Measurements from ENCODE around the gene ARID3B.
"Not testable (repeated sequence)": the region's sequence is repeated elsewhere in the genome, so short reads cannot be mapped to it uniquely, and the experiment has no call there.

Gene ARID3B

GRCh38 chr15:74573987-74574386 lies 33.0 kb downstream of the ARID3B start:
- no peak for DNase-seq

GRCh38 chr15:74578496-74578994 lies 37.5 kb downstream of the ARID3B start:
- no peak for DNase-seq

GRCh38 chr15:74579001-74579400 lies 38.0 kb downstream of the ARID3B start:
- DNase-seq, result no peak

- DNase-seq, result no peak
Measured at GRCh38 chr15:74580538-74581350, 39.7 kb downstream of the ARID3B start.

GRCh38 chr15:74584204-74584603 lies 43.2 kb downstream of the ARID3B start:
- DNase-seq, result no peak

- DNase-seq, result no peak
Measured at GRCh38 chr15:74584779-74585178, 43.8 kb downstream of the ARID3B start.

- DNase-seq, result no peak
Measured at GRCh38 chr15:74585191-74585590, 44.2 kb downstream of the ARID3B start.

- DNase-seq, result no peak
Measured at GRCh38 chr15:74585857-74586256, 44.8 kb downstream of the ARID3B start.

- DNase-seq, result no peak
Measured at GRCh38 chr15:74589826-74590225, 48.8 kb downstream of the ARID3B start.

- no peak for DNase-seq
Measured at GRCh38 chr15:74592222-74592621, 51.2 kb downstream of the ARID3B start.

GRCh38 chr15:74593122-74593521 lies 52.1 kb downstream of the ARID3B start:
- DNase-seq, result no peak

GRCh38 chr15:74594455-74594854 lies 53.4 kb downstream of the ARID3B start:
- no peak for DNase-seq

- DNase-seq, result no peak
Measured at GRCh38 chr15:74595271-74595670, 54.3 kb downstream of the ARID3B start.

GRCh38 chr15:74596736-74597135 lies 55.7 kb downstream of the ARID3B start:
- DNase-seq, result not testable (repeated sequence)

- not testable (repeated sequence) for DNase-seq
Measured at GRCh38 chr15:74597146-74597705, 56.2 kb downstream of the ARID3B start.

GRCh38 chr15:74598126-74598842 lies 57.3 kb downstream of the ARID3B start:
- peak; percentile 22 for DNase-seq

- no peak for DNase-seq
Measured at GRCh38 chr15:74599156-74599555, 58.1 kb downstream of the ARID3B start.

GRCh38 chr15:74603026-74603788 lies 62.2 kb downstream of the ARID3B start:
- no peak for DNase-seq

GRCh38 chr15:74603789-74604705 lies 63.0 kb downstream of the ARID3B start:
- no peak for DNase-seq

- peak; percentile 12 for DNase-seq
Measured at GRCh38 chr15:74604983-74605794, 64.2 kb downstream of the ARID3B start.

- no peak for DNase-seq
Measured at GRCh38 chr15:74605795-74606150, 64.8 kb downstream of the ARID3B start.
